GM18526 (cell line): Measurements from ENCODE around the gene GPR142.

ENCODE experiments used
- POLR2A ChIP-seq: IDR thresholded peaks from 3 replicates; pipeline ENCODE4 v1.6.1; 2011; ENCODE audit not compliant: insufficient read length; ENCODE audit errors: extremely low read depth

The GPR142 gene, protein sequence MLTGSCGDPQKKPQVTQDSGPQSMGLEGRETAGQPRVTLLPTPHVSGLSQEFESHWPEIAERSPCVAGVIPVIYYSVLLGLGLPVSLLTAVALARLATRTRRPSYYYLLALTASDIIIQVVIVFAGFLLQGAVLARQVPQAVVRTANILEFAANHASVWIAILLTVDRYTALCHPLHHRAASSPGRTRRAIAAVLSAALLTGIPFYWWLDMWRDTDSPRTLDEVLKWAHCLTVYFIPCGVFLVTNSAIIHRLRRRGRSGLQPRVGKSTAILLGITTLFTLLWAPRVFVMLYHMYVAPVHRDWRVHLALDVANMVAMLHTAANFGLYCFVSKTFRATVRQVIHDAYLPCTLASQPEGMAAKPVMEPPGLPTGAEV

DNA sequence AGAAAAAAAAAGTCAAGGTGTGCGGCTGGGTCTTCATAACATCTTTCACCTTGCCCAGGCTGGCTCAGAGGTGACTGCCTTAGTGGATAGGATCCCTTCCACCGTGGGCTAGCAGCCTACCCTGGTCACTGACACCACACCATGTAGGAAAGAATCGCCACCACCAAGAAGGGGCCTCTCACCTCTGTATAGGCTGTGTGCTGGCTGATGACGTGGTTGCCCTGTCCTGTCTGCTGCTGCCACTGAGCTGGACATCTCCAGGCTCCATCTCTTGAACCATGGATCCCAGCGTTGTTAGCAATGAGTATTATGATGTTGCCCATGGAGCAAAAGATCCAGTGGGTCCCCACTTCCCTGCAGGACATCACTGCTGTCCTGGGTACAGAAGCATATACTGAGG, at the start of gene GPR142:
GPR142 (plus strand) TSS at position 301 of the 400 bp plus-strand sequence. CDS start 2,035 bp downstream, outside the sequence.
- no peak for TF ChIP-seq POLR2A

DNA sequence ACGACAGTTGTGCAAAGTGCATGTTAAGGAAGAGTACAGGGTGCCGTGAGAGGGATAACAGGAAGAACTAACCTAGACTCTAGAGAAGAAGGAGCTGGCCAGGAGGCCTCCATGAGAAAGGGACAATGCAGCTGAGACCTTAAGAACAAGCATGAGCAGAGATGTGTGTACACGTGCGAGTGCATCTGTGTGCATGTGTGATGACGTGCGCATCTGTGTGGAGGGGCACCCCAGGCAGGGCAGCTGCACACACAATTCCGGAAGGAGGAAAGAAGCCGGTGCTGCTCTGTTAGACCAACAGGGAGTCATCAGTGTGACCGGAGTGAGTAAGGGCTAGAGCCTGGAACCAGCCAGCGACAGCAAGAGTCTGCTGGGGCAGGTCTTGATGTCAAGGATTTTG, 48.9 kb upstream of the GPR142 start:
- TF ChIP-seq POLR2A: no peak

DNA sequence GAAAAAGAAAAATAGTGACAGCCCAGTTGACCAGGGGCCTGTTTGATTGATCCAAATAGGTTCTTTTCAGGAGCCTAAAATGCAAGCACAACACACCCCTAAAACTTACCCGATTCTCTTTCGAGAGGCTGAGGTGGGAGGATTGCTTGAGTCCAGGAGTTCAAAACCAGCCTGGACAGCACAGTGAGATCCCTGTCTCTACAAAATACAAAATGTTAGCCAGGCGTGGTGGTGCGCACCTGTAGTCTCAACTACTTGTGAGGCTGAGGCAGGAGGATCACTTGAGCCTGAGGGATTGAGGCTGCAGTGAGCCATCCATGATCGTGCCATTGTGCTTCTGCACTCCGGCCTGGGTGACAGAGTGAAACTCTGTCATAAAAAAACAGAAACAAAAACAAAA, 42.8 kb upstream of the GPR142 start:
- TF ChIP-seq POLR2A: no peak

DNA sequence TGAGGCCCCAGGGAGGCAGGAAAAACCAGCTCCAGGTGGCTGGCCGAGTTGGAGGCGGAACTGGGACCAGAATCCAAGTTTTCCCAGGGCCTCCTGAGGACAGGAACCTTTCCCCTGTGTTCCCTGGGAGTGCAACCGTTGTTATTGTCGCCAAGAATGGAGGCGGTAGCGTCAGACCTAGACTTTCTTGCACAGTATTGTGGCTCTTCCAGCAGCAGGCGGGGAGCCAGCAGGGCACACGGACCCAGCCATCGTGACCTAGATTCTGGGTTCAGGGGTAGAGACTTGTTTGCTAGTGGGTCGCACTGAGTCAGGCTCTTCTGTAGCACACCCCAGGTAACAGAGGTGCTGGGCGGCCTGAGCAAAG, 41.9 kb upstream of the GPR142 start:
- TF ChIP-seq POLR2A: no peak

DNA sequence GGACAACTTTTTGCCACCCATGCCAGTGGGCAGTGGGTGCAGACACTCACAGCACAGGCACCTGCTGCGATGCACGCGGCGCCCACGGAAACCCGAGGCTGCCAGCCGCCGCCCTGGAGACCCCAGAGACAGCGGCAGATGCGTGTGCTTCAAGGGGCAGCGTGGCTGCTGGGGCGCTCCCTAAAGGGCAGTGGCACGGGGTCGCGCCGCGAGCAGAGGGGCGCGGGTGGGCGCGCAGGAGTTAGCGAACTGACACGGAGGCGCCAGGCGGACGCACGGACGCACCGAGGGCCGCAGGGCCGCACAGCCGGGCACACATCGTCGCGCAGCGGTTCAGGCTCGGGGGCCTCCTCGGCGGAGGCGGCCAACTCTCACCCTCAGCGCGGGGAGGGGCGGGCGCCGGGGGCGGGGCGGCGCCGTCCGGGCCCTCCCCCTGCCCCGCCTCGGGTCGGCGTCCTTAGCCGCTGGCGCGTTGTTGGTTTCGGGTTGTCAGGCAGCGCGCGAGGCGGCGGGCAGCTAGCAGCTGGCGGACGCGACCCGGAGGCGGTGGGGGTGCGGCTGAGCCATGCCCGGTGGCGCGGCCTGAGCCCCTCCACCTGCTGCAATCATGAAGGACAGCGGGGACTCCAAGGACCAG, 41.4 kb upstream of the GPR142 start, which contains the start of gene KIF19:
KIF19 (plus strand) TSS at position 484 of the 637 bp plus-strand sequence; CDS start at position 608, 124 bp downstream.
- TF ChIP-seq POLR2A: no peak

DNA sequence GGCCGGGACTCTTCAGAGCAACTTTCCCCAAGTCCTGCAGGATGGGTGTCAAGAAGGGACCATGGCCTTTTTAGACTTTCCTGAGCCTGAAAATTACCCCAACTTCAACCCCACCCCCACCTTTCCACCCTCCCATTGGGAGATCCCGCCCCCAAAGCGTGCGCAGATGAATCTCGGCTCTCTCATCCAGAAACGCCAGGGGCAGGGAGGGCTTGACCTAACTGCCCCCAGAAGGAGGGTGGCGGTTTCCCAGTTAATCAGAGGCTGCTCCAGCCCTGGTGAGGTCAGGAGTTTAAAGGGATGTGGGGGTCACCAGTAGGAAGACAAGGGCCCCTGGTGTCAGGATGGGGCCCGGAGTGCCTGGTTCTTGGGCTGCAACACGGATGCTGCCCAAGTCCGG, 40.8 kb upstream of the GPR142 start:
- no peak for TF ChIP-seq POLR2A

DNA sequence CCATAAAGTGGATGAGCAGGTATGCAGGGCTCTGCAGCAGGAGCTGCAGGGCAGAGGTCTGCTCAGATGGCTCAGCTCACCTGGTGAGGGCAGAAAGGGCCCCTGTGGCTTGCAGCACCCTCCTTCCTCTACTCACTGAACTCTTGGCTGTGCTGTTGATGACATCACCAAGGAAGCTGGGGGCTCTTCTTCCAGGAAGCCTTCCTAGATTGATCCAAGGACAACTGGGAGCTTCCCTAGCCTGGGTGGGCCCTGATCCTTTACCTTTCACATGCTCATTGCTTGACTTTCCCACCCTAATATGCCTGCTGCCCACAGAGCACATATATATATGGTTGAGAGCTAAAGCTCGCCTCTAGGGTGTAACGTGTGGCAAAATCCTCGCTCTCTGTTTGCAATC, 38.8 kb upstream of the GPR142 start:
- no peak for TF ChIP-seq POLR2A

DNA sequence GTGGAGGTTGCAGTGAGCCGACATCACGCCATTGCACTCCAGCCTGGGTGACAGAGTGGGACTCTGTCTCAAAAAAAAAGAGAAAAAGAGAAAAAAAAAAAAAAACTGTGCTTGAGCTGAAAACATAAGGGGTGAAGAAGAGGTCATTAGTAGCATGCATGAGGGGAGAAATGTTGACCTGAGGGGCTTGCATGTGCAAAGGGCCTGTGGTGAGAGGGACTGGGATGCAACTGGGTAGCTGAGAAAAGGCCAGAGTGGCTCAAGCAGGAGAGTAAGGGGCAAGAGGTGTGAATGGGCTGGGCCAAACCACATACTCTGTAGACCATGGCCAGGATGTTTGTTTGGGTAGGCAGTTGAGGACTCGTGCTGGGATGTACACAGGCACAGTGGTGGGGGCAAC, 37.9 kb upstream of the GPR142 start:
- no peak for TF ChIP-seq POLR2A

DNA sequence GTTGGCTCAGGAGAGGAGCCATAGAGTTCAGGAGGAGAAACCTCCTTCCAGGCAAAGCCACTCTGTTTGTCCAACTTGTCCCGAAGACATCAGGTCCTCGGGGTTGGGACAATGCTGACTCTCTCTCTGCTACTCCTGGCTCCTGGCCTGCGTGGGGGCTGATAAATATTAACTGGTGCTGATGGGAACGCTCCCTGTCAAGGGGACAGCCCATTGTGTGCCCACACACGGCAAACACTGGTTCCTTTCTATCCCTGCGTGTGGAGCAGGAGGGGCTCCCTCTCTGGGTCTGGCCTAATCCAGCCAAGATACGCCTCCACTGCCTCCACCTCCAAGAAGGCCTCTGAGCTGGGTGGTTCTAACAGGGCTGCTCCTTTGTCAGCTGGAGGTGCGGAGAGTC, 36.9 kb upstream of the GPR142 start:
- no peak for TF ChIP-seq POLR2A

DNA sequence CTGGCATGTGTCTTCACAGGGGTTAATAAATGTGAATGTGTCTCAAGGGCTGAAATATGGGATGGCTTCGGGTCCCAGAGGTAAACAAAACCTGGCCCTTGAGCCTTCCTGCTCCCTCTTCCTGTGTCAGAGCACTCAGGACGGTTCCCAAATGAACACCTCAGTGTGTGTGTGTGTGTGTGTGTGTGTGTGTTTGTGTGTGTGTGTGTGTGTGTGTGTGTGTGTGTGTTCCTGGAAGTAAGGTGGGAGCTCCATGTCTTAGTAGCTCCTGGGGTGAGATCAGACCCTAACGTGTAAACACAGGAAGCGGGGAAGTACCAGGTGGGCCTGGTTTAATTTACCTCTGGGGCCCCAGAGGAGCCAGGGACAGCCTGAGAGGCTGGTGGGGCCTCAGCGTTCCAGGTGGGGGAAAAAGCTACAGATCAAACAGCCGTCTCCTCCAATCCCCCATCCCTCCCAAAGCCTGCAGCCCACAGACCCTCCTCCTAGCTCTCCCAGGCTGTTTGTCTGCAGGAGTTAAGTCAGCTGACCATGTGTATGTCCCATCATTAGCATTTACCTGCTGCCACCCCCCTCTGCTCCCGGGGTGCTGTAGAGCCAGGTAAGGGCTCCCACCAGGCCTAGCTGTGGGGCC, 35.2 kb upstream of the GPR142 start:
- TF ChIP-seq POLR2A: no peak

DNA sequence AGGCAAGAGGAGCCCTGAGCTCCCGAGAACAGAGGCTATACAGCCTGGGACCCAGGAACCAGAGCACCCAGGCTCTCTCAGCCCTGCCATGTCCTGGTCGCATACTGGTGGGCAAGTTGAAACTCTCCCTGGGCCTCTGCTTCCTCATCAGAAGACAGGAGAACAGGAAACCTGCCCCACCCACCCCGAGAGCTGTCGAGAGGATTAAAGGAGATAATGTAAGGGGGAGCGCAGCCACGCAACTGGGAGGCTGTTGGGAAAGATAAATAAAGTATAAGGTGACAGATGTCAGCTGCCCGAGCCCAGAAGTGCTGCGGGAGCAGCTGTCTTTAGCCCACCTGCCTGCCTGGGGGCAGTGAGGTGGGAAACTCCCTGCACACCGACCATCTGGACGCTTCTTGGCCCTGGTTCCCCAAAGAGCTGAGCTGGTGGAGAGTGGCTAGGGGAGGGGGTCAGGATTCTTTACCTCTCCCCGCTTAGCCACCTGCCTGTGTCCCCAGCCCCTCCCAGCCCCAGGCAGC, 34.5 kb upstream of the GPR142 start:
- no peak for TF ChIP-seq POLR2A

DNA sequence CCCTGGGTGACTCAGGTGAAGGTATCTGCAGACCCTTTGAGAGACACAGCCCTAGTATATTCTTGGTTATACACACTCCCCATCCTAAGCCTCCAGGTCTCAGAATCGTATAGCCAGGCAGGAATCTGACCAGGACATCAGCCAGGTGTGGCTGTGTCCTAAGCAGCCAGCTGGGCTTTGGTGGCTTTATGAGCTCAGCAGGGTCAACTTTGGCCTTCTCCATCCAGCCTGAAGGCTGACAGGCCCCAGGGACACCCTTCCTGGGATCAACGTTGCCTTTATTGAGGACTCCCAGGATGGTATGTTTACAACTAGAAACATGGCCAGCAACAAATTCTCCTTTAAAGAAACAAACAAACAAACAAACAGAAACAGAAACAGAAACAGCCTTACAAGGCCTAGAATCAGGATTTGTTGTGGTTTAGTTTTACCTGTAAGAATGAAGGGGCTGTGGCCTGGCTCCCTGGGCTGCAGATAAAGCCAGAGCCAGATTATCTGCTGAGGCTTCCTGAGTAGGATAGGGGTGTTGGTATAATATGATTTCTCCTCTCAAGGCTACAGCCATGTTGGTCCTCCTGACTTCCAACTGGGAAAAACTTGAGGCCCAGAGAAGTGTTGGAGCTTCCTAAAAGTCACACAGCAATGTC, 32.8 kb upstream of the GPR142 start:
- TF ChIP-seq POLR2A: no peak

DNA sequence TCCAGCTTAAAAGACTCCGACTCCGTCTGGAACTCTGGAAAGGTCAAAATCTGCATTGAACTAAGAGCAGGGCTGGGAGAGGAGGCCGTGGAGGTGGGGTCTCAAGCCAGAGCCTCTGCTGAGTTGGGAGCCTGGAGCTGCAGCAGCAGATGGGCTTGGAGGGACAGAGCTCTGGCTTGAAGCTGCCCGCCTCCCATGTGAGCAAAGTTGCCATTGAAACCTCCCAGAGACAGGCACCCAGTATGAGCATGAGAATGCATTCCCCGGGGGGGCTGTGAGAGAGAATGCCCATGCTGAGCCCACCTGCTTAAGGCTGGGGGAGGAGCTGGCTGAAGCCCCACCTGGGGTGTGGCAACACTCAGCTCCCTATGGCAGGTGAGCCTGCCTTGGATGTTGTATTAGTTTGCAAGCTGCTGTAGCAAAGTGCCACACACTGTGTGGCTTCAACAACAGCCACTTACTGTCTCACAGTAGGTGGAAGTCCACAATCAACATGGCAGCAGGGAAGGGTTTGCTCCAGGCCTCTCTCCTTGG, 31.7 kb upstream of the GPR142 start:
- TF ChIP-seq POLR2A: no peak

DNA sequence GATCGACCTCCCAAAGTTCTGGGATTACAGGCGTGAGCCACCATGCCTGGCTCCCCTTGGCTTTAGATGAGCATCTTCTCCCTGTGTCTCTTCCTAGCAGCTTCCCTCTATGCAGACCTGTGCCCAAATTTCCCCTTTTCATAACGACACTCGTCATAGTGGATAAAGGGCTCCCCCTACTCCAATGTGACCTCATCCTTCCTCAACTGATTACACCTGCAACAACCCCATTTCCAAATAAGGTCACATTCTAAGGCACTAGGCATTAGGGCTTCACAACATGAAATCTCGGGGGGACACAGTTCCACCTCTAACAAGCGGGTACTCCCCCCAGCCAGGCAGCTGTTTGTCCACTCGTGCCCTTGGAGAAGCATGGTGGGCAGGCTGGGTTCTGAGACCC, 31.0 kb upstream of the GPR142 start:
- no peak for TF ChIP-seq POLR2A

DNA sequence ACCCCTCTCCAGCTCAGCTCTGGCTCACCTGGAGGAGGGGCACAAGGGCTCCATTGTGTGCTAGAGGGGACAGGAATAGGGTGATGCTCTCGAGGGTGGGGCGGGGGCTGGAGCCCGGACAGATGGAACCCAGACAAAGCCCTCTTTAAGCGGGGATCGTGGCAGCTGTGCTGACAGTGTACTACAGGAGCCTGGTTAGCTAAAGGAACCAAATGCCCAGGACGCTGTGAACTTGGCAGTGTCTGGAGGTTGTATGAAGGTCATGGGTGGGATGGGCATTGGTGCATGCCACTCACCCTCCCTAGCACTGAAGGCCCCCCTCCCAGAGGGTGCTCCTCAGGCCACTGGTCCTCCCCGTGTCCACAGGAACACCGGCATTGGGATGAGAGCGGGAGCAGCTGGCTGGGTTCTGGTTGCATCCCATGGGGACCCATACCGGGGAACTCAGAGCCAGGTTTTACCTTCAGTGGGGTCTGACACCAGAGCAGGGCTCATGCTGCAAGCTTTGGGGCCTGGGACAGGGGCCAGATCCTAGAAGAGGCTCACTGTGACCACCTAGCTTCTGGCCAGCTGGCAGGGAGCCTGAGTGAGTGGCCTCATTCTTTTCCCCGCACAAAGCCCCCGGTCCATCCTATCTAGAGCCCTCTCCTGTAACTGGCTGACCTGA, 29.3 kb upstream of the GPR142 start:
- TF ChIP-seq POLR2A: no peak
